WTC11 (cell line): ENCODE measurements around the gene TOX2.

Source experiments
- ATF1 ChIP-seq: sonication (generic); formaldehyde crosslinking; IDR thresholded peaks from 2 replicates; pipeline ENCODE4 v1.8.1; 2023; ENCODE audit warnings: mild to moderate bottlenecking, moderate library complexity, missing genetic modification reagents
- IRF2 ChIP-seq: sonication (generic); formaldehyde crosslinking; IDR thresholded peaks from 2 replicates; pipeline ENCODE4 v1.8.0; 2022; ENCODE audit warnings: low read depth, missing genetic modification reagents, borderline replicate concordance
- TEAD4 ChIP-seq: sonication (generic); formaldehyde crosslinking; IDR thresholded peaks from 2 replicates; pipeline ENCODE4 v1.8.0; 2022; ENCODE audit warnings: mild to moderate bottlenecking, missing genetic modification reagents
- ZNF396 ChIP-seq: fragments of 250-450 bp; sonication (Bioruptor Pico); IDR thresholded peaks from 2 replicates; pipeline ENCODE4 v1.8.0; 2021; ENCODE audit warnings: mild to moderate bottlenecking, moderate library complexity, borderline replicate concordance
- TF ChIP-seq, protein P1 (sequence below): fragments of 200-600 bp; IDR thresholded peaks from 2 replicates; pipeline ENCODE4 v1.8.0; 2022; ENCODE audit warnings: antibody characterized with exemption
- TF ChIP-seq, protein P2 (sequence below): sonication (generic); formaldehyde crosslinking; IDR thresholded peaks from 2 replicates; pipeline ENCODE4 v1.8.1; 2023; ENCODE audit warnings: mild to moderate bottlenecking, missing genetic modification reagents, moderate library complexity

DNA sequence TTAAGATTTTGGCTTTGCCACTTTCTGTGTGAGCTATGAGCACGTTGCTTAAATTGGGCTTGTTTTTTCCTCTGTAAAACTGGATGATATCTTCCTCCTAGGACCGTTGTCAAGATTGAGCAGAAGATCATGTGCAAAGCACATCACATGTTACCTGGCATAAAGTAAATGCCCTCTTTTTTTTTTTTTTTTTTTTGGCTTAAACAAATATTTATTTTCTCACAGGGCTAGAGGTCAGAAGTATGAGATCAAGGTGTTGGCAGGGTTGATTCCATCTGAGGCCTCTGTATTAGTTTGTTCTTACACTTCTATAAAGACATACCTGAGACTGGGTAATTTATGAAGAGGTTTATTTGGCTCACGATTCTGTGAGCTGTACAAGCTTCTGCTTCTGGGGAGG, 42.7 kb downstream of the TOX2 start:
- TF ChIP-seq IRF2 (no peak), ATF1 (CRISPR knock-in tag) (no peak), ZNF396 (CRISPR knock-in tag) (no peak), TEAD4 (CRISPR knock-in tag) (no peak)
- TF ChIP-seq, protein P1, sequence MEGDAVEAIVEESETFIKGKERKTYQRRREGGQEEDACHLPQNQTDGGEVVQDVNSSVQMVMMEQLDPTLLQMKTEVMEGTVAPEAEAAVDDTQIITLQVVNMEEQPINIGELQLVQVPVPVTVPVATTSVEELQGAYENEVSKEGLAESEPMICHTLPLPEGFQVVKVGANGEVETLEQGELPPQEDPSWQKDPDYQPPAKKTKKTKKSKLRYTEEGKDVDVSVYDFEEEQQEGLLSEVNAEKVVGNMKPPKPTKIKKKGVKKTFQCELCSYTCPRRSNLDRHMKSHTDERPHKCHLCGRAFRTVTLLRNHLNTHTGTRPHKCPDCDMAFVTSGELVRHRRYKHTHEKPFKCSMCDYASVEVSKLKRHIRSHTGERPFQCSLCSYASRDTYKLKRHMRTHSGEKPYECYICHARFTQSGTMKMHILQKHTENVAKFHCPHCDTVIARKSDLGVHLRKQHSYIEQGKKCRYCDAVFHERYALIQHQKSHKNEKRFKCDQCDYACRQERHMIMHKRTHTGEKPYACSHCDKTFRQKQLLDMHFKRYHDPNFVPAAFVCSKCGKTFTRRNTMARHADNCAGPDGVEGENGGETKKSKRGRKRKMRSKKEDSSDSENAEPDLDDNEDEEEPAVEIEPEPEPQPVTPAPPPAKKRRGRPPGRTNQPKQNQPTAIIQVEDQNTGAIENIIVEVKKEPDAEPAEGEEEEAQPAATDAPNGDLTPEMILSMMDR: no peak
- TF ChIP-seq, protein P2, sequence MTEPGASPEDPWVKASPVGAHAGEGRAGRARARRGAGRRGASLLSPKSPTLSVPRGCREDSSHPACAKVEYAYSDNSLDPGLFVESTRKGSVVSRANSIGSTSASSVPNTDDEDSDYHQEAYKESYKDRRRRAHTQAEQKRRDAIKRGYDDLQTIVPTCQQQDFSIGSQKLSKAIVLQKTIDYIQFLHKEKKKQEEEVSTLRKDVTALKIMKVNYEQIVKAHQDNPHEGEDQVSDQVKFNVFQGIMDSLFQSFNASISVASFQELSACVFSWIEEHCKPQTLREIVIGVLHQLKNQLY: no peak
